KOPT-K1 (cell line): ENCODE measurements around the gene ZNF709.
"Not testable (repeated sequence)": the region's sequence is repeated elsewhere in the genome, so short reads cannot be mapped to it uniquely, and the experiment has no call there.

Experiments used
- H3K27ac ChIP-seq: fragments of 200-600 bp; sonication (generic); 2 replicates; pipeline ENCODE4 v1.5.1; 2016; ENCODE audit warnings: antibody characterized with exemption, mild to moderate bottlenecking, low read depth, low read length; ENCODE audit not compliant: poor library complexity, severe bottlenecking
- H3K36me3 ChIP-seq: fragments of 200-600 bp; sonication (generic); 2 replicates; pipeline ENCODE4 v1.5.1; 2017; ENCODE audit warnings: antibody characterized with exemption, mild to moderate bottlenecking, low read length, moderate library complexity; ENCODE audit not compliant: insufficient read depth
- H3K9me3 ChIP-seq: fragments of 200-600 bp; sonication (generic); 2 replicates; pipeline ENCODE4 v1.5.1; 2017; ENCODE audit warnings: antibody characterized with exemption, low read length, mild to moderate bottlenecking; ENCODE audit not compliant: insufficient read depth, poor library complexity, severe bottlenecking

The ZNF709 gene

DNA sequence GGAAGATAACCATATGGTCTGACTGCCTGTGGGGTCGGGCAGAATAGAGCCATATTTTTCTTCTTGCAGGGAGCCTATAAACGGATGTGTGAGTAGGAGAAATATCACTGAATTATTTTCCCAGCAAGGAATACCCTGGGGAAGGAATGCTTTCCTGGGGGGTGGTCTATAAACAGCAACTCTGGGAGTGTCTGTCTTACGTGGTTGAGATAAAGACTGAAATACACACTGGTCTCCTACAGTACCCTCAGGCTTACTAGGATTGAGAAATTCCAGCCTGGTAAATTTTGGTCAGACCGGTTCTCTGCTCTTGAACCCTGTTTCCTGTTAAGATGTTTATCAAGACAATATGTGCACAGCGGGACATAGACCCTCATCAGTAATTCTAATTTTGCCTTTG, 67.3 kb downstream of the ZNF709 start:
- peaks cover 55% of the 10 kb centered on the region for H3K36me3 ChIP-seq
- not testable (repeated sequence) for H3K27ac ChIP-seq
- peaks cover 78% of the 10 kb centered on the region for H3K9me3 ChIP-seq

DNA sequence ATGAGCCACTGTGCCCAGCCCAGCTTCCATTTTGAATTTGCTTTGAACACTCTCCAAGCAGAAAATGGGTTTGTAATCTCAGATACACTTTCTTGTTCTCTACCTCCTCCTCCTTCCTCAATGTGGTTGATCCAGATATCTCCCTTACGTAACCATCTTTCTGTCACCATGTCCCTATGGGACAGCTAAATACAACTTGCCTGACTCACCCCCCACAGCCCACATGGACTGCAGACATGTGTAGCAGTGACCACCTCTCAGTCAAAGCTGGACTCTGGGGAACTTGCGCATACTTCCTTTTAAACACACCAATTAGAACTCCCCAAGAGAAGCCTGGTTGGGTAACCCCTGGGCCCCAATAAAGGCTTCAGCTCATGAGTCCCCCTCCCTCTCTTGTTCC, 72.7 kb downstream of the ZNF709 start:
- Histone ChIP-seq H3K9me3 (peaks cover 45% of the 10 kb centered on the region), H3K27ac (no peak overlapping the region), H3K36me3 (peaks cover 6% of the 10 kb centered on the region; the same call in 1 of the 2 replicates)
